Spleen (tissue), 11 donors: ENCODE results near the gene CCDC122. TPM values are rescaled to one million over a fixed set of nuclear protein-coding genes. Genes with fewer than 3 reads are reported as not detected.
"Not testable (repeated sequence)": the region's sequence is repeated elsewhere in the genome, so short reads cannot be mapped to it uniquely, and the experiment has no call there.

Experiments
- DNase-seq: peaks from one replicate; pipeline ENCODE4 v3.0.0-alpha.2; 2020
- H3K27ac ChIP-seq, 8 donors: fragments of 200-600 bp; sonication (generic) in 7 of 8; 1 replicate in 4 of 8; 2 replicates in 4 of 8; pipeline versions ENCODE4 v1.5.0 to v1.8.0; 2016 to 2021; ENCODE audit warnings: inconsistent platforms in 4 of 8, mild to moderate bottlenecking in 4 of 8, moderate library complexity in 1 of 8
- H3K27me3 ChIP-seq, 7 donors: fragments of 200-600 bp; sonication (generic) in 6 of 7; replicated peaks in 1 of 7; 1 replicate in 4 of 7; 2 replicates in 3 of 7; pipeline versions ENCODE4 v1.5.0 to v1.8.0; 2016 to 2021; ENCODE audit warnings: inconsistent platforms in 3 of 7, mild to moderate bottlenecking in 1 of 7
- H3K36me3 ChIP-seq, 6 donors: fragments of 200-600 bp; sonication (generic) in 5 of 6; 1 replicate in 4 of 6; 2 replicates in 2 of 6; pipeline versions ENCODE4 v1.5.0 to v1.8.0; 2016 to 2021; ENCODE audit warnings: inconsistent platforms in 2 of 6
- H3K4me1 ChIP-seq, 6 donors: fragments of 200-600 bp; sonication (generic) in 5 of 6; 1 replicate in 3 of 6; 2 replicates in 3 of 6; pipeline versions ENCODE4 v1.5.0 to v1.8.0; 2016 to 2021; ENCODE audit warnings: inconsistent platforms in 3 of 6
- H3K4me3 ChIP-seq, 8 donors: fragments of 200-600 bp; sonication (generic) in 7 of 8; 1 replicate in 4 of 8; 2 replicates in 4 of 8; pipeline versions ENCODE4 v1.5.0 to v1.8.0; 2016 to 2021; ENCODE audit warnings: inconsistent platforms in 4 of 8, mild to moderate bottlenecking in 4 of 8, moderate library complexity in 2 of 8
- H3K9me3 ChIP-seq, 8 donors: fragments of 200-600 bp; sonication (generic) in 7 of 8; 1 replicate in 4 of 8; 2 replicates in 4 of 8; pipeline versions ENCODE4 v1.5.0 to v1.8.0; 2016 to 2021; ENCODE audit warnings: inconsistent platforms in 4 of 8
- POLR2A ChIP-seq, 3 donors: fragments of 450-650 bp; IDR thresholded peaks; one replicate each; pipeline ENCODE4 v1.5.1; 2017; ENCODE audit warnings: antibody characterized with exemption in 3 of 3, mild to moderate bottlenecking in 1 of 3
- POLR2AphosphoS5 ChIP-seq, 3 donors: sonication (generic); formaldehyde crosslinking; IDR thresholded peaks; one replicate each; pipeline ENCODE4 v1.5.1; 2017; ENCODE audit warnings: antibody characterized with exemption in 3 of 3
- WGBS, 5 donors: extraction: QIAGEN DNeasy Blood & Tissue Kit in 3 of 5; methylation state at CpG; one replicate each; pipeline versions ENCODE4 v1.1.5 to v1.1.7; 2013 to 2018; 5-methylcytosine and 5-hydroxymethylcytosine counted together
- intact Hi-C: fragments of 100-400 bp; cut with DNase I; formaldehyde crosslinking; loops from one replicate; pipeline ENCODE4 v1.15.0; 2023; ENCODE audit warnings: low total_unique reads
- polyA plus RNA-seq, 3 donors: library from polyadenylated mRNA; stranded (reverse); fragments of 200-250 nt; gene quantifications; one replicate each; pipeline ENCODE4 v1.2.1, GENCODE V29; 2013
- total RNA-seq, 7 donors: library from RNA; depleted of rRNA in 3 of 7; stranded (reverse); fragments of >200 nt in 3 of 7; fragmentation: NEBNext Ultra II Directional in 4 of 7; extraction: Animal tissue kit (Norgen Biotek cat#: 25700) in 4 of 7; gene quantifications; one replicate each; pipeline versions ENCODE4 v1.1.0 to v1.2.1, GENCODE V29; 2016 to 2021
- TF ChIP-seq, protein P1 (sequence below), 11 experiments: fragments of 200-600 bp in 7 of 11; fragments of 450-650 bp in 4 of 11; sonication (generic) in 4 of 11; IDR thresholded peaks in 8 of 11; conservative IDR thresholded peaks in 3 of 11; 1 replicate in 7 of 11; 2 replicates in 4 of 11; pipeline versions ENCODE4 v1.4.0 to v1.8.0; 2016 to 2021; ENCODE audit warnings: antibody characterized with exemption in 11 of 11, inconsistent platforms in 4 of 11, mild to moderate bottlenecking in 1 of 11
- donor health status: healthy with polysubstance abuse.
- donor health status: DM: no; HTN: no; CAD: no; lungs with moderate emphysema.
- donor health status: DM: no; HTN: no; CAD: no.
- donor health status: Bipolar disorder and iron deficiency.
- donor health status: healthy.
- donor health status: DM: no; HTN: no; CAD: no.
- donor health status: DM: yes; HTN: yes; CAD: no.

The CCDC122 gene
- total and polyA plus RNA-seq, 10 donors, result 3.6 to 10.9 (median 6.4) TPM

DNA sequence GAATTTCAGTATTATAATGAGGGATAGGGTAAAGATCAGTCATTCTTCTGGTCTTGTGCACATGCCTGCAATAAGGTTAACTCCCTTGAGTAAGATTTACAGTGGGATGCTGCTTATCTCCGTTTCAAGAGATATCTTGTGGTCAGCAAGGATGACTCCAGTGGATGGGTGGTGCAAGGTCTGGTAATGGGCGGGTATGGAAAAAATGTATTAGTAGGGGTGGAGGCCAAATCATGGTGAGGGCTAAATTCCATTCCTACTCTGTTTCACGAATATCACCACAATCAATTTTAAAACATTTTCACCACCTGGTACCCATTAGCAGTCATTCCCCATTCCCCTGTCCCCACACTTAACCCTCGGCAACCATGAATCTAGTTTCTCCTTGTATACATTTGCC lies 40.6 kb downstream of the CCDC122 start:
- WGBS, 5 donors, result 71 to 91% (median 85%) methylated on average over 4 of the region's 4 CpGs
- H3K9me3 ChIP-seq, result peaks cover 0 to 13% (median 6%) of the 10 kb centered on the region in 8 donors
- H3K36me3 ChIP-seq, result no peaks in the 10 kb centered on the region
- H3K27ac ChIP-seq, result no peak overlapping the region
- H3K27me3 ChIP-seq, result no peaks in the 10 kb centered on the region
- intact Hi-C loops, result no loop called here
- no peak for DNase-seq
- H3K4me3 ChIP-seq, result no peak overlapping the region
- no peaks in the 10 kb centered on the region for H3K4me1 ChIP-seq
- no peak for TF ChIP-seq POLR2AphosphoS5 (IDR thresholded peaks at IDR 0.05)
- no peak for TF ChIP-seq POLR2A (IDR thresholded peaks at IDR 0.05)
- TF ChIP-seq, protein P1, sequence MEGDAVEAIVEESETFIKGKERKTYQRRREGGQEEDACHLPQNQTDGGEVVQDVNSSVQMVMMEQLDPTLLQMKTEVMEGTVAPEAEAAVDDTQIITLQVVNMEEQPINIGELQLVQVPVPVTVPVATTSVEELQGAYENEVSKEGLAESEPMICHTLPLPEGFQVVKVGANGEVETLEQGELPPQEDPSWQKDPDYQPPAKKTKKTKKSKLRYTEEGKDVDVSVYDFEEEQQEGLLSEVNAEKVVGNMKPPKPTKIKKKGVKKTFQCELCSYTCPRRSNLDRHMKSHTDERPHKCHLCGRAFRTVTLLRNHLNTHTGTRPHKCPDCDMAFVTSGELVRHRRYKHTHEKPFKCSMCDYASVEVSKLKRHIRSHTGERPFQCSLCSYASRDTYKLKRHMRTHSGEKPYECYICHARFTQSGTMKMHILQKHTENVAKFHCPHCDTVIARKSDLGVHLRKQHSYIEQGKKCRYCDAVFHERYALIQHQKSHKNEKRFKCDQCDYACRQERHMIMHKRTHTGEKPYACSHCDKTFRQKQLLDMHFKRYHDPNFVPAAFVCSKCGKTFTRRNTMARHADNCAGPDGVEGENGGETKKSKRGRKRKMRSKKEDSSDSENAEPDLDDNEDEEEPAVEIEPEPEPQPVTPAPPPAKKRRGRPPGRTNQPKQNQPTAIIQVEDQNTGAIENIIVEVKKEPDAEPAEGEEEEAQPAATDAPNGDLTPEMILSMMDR (IDR thresholded peaks at IDR 0.05 in 8 of 11, conservative IDR thresholded peaks at IDR 0.05 in 3 of 11), result no peak

DNA sequence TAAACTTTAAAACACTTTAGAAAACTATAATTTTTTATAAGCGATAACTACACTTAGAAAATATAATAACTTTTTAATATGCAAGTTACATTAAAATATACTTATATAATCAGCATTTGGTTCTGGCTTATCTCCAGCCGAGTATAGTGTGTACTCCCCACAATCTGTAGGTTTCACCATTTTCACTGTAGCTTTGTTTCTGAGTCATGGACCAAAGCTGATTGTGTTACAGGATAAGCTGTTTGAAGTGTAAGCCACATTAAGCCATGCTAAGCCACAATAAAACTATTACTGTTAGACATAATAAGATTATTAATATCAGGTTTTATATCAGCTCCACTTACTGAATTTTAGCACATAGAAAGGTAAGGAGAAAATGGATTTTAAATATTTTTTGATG lies 43.8 kb downstream of the CCDC122 start:
- no peak for DNase-seq
- Histone ChIP-seq H3K27me3 (no peaks in the 10 kb centered on the region), H3K4me3 (no peak overlapping the region), H3K4me1 (no peaks in the 10 kb centered on the region), H3K27ac (no peak overlapping the region), H3K9me3 (peaks cover 0 to 1% (median 0%) of the 10 kb centered on the region in 8 donors), H3K36me3 (no peaks in the 10 kb centered on the region)
- WGBS, 5 donors, result 65 to 93% (median 88%) methylated on average over 2 of the region's 2 CpGs
- TF ChIP-seq POLR2AphosphoS5 (IDR thresholded peaks at IDR 0.05) (no peak), POLR2A (IDR thresholded peaks at IDR 0.05) (no peak)
- TF ChIP-seq, protein P1 (IDR thresholded peaks at IDR 0.05 in 8 of 11, conservative IDR thresholded peaks at IDR 0.05 in 3 of 11), result no peak
- intact Hi-C loops, result no loop called here

DNA sequence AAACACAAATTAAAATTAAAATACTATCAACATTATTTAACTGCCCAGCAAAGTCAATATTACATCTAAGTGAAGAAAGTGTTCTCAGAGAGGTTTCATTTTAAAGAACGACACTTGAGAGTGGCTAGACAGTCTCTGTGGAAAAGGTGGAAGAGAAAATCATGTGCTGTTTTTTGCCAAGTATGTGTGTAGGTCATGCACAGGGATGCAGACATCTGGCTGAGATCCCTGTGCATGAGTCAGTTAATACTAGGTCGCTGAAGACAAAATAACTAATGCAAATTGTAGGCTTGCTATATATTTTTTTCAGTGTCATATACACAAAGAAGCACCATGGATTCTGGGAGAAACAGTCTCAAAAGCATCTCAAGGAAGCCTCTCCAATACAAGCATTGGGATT lies 48.5 kb downstream of the CCDC122 start:
- no peak for DNase-seq

DNA sequence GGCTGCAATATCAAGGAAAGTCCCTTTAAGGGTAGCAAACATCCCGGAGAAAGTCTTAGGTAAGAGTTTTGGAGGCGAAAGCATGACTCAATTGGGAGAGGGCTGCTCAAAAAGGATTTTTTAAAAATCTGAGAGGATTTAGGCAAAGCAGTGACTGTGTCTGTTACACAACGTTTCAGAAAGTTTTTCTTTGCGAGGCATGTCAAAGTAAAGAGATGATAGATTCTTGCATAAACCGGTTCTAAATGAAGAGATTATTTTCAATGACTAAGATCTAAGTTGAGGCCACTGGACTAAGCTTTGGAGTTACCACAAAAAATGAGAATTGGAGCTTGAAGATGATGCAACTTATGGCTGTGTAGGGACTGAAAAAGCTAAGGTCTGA lies 49.1 kb downstream of the CCDC122 start:
- 67 to 84% (median 71%) methylated on average over 5 of the region's 5 CpGs for WGBS, 5 donors
- Histone ChIP-seq H3K36me3 (no peaks in the 10 kb centered on the region), H3K4me1 (no peaks in the 10 kb centered on the region), H3K9me3 (no peaks in the 10 kb centered on the region), H3K27me3 (no peaks in the 10 kb centered on the region), H3K4me3 (no peak overlapping the region), H3K27ac (no peak overlapping the region)
- no peak for DNase-seq
- TF ChIP-seq POLR2A (IDR thresholded peaks at IDR 0.05) (no peak), POLR2AphosphoS5 (IDR thresholded peaks at IDR 0.05) (no peak)
- TF ChIP-seq, protein P1 (IDR thresholded peaks at IDR 0.05 in 8 of 11, conservative IDR thresholded peaks at IDR 0.05 in 3 of 11), result no peak
- intact Hi-C loops, result no loop called here

More for the DNA sequence above, 48.5 kb downstream of the CCDC122 start:
- H3K27ac ChIP-seq, result no peak overlapping the region
- H3K4me3 ChIP-seq, result no peak overlapping the region
- no peaks in the 10 kb centered on the region for H3K4me1 ChIP-seq
- H3K9me3 ChIP-seq, result no peaks in the 10 kb centered on the region
- intact Hi-C loops, result no loop called here
- H3K27me3 ChIP-seq, result no peaks in the 10 kb centered on the region
- 78 to 95% (median 80%) methylated on average over 2 of the region's 2 CpGs for WGBS, 5 donors
- no peaks in the 10 kb centered on the region for H3K36me3 ChIP-seq
- TF ChIP-seq POLR2A (IDR thresholded peaks at IDR 0.05) (no peak), POLR2AphosphoS5 (IDR thresholded peaks at IDR 0.05) (no peak)
- TF ChIP-seq, protein P1 (IDR thresholded peaks at IDR 0.05 in 8 of 11, conservative IDR thresholded peaks at IDR 0.05 in 3 of 11), result no peak

DNA sequence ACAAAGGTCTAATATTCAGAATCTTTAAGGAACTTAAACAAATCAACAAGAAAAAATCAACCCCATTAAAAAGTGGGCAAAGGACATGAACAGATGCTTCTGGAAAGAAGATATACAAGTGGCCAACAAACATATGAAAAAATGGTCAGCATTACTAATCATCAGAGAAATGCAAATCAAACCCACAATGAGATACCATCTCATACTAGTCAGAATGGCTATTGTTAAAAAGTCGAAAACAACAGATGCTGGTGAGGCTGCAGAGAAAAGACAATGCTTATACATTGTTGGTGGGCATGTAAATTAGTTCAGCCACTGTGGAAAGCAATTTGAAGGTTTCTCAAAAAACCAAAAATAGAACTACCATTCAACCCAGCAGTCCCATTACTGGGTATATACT lies 54.9 kb downstream of the CCDC122 start:
- H3K36me3 ChIP-seq, H3K4me1 ChIP-seq, DNase-seq, H3K9me3 ChIP-seq, intact Hi-C loops, H3K27ac ChIP-seq, H3K27me3 ChIP-seq, H3K4me3 ChIP-seq: not testable (repeated sequence)
- 90 to 98% (median 94%) methylated on average over 1 of the region's 1 CpG for WGBS, 5 donors
